Upper lobe of right lung (tissue), 1 donor: ENCODE measurements around the gene OCA2. TPM values are rescaled to one million over a fixed set of nuclear protein-coding genes. Genes with fewer than 3 reads are reported as not detected.
A peak's percentile ranks its signal among the peaks of the same experiment; 100 is the strongest.

ENCODE experiments used
- ATAC-seq: fragments of 200-7000 bp; cut with Tn5 transposase; one replicate; pipeline ENCODE4 v1.9.1; 2020; ENCODE audit warnings: mild to moderate bottlenecking, moderate library complexity
- DNase-seq: peaks from one replicate; pipeline ENCODE4 v3.0.0-alpha.2; 2020
- H3K27ac ChIP-seq: fragments of 200-600 bp; one replicate; pipeline ENCODE4 v1.8.0; 2022
- H3K27me3 ChIP-seq: fragments of 200-600 bp; one replicate; pipeline ENCODE4 v1.8.0; 2022; ENCODE audit warnings: mild to moderate bottlenecking
- H3K36me3 ChIP-seq: fragments of 200-600 bp; one replicate; pipeline ENCODE4 v1.8.0; 2022
- H3K4me1 ChIP-seq: fragments of 200-600 bp; one replicate; pipeline ENCODE4 v1.8.0; 2022
- H3K4me3 ChIP-seq: fragments of 200-600 bp; one replicate; pipeline ENCODE4 v1.8.0; 2022; ENCODE audit warnings: mild to moderate bottlenecking
- H3K9me3 ChIP-seq: fragments of 200-600 bp; one replicate; pipeline ENCODE4 v1.8.0; 2022
- intact Hi-C: fragments of 100-400 bp; cut with DNase I; formaldehyde crosslinking; loops from one replicate; pipeline ENCODE4 v1.11.0; 2022
- total RNA-seq: library from RNA; stranded (reverse); fragmentation: NEBNext Ultra II Directional; extraction: Animal tissue kit (Norgen Biotek cat#: 25700); gene quantifications from one replicate; pipeline ENCODE4 v1.2.1, GENCODE V29; 2021
- TF ChIP-seq, protein P1 (sequence below): fragments of 200-600 bp; IDR thresholded peaks from one replicate; pipeline ENCODE4 v1.8.0; 2022; ENCODE audit warnings: antibody characterized with exemption
- donor health status: DM: no; HTN: yes; CAD: no; lungs with severe emphysema.

OCA2 gene
- total RNA-seq, 1 donor from 2014 or later, result 0.55 TPM

DNA sequence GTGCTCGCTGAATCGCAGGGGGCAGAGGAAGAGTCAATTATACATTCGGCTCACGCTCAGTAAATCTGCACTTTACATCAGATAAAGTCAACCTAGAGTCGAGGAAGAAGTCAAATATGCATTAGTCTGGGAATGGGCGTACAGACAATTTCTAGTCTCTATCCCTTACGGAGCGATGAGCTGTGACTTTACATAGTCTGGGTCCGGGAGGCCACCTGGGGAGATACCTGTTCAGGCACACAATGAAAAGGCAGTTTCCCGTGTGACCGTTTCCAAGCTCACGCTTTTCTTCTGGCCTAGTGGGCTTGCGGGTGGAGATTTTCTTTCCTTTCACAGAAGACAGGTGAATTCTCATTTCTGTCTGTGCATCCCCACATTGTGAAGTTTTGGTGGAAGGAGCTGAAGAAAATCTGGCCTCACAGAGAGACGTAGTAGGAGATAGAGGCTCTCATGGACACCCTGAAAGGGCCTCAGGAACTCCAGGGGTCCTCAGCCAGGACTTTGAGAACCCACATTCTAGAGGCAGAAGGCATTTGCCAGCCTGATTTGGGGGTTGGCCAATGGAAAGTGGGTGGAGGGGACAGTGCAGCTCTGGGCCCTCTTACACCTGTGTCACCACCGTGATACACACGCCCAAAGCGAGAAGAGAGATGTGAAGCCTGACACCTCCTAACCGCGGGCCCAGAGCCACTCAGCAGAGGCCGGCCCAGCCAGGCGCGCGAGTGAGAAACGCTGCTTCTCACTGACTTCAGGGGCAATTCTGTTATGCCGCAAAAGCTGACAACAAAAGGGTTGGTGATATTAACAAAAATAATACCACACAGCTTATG, 10.7 kb upstream of the OCA2 start:
- TF ChIP-seq, protein P1, sequence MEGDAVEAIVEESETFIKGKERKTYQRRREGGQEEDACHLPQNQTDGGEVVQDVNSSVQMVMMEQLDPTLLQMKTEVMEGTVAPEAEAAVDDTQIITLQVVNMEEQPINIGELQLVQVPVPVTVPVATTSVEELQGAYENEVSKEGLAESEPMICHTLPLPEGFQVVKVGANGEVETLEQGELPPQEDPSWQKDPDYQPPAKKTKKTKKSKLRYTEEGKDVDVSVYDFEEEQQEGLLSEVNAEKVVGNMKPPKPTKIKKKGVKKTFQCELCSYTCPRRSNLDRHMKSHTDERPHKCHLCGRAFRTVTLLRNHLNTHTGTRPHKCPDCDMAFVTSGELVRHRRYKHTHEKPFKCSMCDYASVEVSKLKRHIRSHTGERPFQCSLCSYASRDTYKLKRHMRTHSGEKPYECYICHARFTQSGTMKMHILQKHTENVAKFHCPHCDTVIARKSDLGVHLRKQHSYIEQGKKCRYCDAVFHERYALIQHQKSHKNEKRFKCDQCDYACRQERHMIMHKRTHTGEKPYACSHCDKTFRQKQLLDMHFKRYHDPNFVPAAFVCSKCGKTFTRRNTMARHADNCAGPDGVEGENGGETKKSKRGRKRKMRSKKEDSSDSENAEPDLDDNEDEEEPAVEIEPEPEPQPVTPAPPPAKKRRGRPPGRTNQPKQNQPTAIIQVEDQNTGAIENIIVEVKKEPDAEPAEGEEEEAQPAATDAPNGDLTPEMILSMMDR, result no peak
- Histone ChIP-seq H3K27me3 (peaks cover 15% of the 10 kb centered on the region), H3K4me3 (no peak overlapping the region), H3K4me1 (peaks cover 15% of the 10 kb centered on the region), H3K27ac (no peak overlapping the region), H3K36me3 (peaks cover 37% of the 10 kb centered on the region), H3K9me3 (no peaks in the 10 kb centered on the region)
- no peak for DNase-seq
- no peak for ATAC-seq
- intact Hi-C loops, result no loop called here

DNA sequence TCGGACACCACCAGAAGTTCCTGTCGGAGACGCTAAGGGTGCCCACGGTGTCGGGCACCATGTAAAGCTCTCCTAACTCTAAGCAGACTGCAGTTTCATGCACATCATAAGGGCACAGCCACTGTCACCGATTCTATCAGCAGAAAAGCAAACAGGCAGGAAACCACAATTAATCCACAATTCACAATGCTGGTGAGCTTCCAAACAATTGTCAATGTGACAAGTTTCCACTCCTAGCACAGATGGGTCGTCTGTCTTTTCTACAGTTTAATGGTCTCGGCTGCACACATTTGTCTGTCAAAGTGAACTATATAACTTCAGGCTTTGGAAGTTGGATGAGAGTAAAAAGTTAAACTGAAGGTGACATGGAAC, 8.8 kb upstream of the OCA2 start:
- Histone ChIP-seq H3K4me1 (peaks cover 15% of the 10 kb centered on the region), H3K27ac (no peak overlapping the region), H3K36me3 (peaks cover 18% of the 10 kb centered on the region), H3K4me3 (no peak overlapping the region), H3K9me3 (no peaks in the 10 kb centered on the region), H3K27me3 (peaks cover 15% of the 10 kb centered on the region)
- DNase-seq (no peak), ATAC-seq (no peak)
- TF ChIP-seq, protein P1, result no peak
- intact Hi-C loops, result no loop called here

DNA sequence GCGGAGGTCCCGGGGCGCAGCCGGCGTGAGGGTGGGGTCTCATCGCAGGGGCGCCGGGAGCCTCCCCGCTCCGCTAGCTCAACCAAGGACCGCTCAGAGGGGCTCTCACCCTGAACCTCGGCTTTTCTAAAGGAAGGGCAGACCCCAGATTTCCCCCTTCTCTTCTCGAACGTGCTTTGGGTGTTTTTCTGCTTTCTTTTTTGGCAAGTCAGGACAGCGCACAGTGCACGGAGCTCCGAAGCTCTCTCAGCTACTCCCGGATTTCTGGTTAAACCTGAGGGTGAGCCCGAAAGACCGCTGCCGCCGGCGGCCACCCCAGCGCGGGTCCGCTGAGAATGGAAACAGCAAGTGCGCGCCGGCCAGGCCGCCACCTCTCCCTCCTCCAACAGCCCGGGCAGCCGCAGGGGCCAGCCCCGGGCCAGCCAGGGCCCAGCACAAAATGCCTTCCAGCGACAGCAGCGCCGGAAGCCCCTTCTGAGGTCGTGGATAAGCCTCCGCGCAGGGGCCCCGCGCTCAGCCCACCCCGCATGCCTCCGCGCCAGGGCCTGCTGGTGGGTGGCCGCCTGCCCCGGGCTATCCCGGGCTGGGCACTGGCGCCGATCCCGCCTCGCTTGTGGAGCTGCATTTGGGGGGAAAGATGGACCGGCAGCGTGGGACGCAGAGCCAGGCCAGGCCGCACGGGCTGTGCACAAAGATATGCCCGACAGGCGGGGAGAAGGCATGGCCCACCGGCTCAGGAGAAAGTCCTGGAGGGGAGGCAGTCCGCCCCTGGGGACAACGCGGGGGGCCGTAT, 8.2 kb upstream of the OCA2 start:
- H3K27me3 ChIP-seq, result peaks cover 15% of the 10 kb centered on the region
- H3K27ac ChIP-seq, result no peak overlapping the region
- peak; percentile 68 for DNase-seq

DNA sequence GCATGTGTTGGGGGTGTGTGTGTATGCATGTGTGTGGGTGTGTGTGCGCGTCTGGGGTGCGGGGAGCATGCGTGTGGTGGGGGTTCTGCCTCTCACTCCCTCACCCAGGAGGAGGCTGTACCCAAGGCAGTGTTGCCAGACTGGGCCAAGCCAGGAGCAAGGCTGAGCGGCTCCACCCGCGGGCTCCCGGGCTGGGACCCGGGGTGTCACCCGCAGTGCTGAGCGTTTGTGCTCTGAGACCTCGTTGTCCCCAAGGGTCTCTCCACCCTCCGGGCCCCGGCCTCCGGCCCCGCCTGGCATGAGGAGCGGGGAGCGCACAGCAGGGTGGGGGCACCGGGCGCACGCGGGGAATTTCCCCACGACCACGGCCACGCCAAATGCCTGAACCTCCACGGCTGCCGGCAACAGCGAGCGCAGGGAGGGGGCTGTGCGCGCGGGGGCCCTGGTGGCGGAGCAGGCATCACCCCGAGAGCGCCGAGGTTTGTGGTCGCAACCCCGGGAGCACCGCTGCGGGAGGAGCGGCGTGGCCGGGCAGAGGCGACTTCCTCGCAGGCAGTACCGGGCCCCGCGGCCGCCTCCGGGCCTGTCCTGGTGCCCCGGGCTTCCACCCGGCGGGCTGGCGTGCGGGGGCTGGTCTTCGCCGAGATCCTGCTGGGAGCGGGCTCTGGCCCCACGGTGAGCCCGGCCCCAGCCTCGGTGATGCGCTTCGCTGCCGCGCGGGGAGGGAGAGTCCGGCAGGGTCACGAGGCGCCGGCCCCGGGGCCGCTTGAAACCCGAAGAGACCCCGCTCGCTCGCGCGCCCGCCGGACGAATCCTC, 7.4 kb upstream of the OCA2 start:
- Histone ChIP-seq H3K27me3 (peaks cover 15% of the 10 kb centered on the region), H3K4me3 (peak overlapping the region; percentile 57), H3K9me3 (no peaks in the 10 kb centered on the region), H3K36me3 (peaks cover 4% of the 10 kb centered on the region), H3K4me1 (peaks cover 15% of the 10 kb centered on the region), H3K27ac (no peak overlapping the region)
- intact Hi-C loops, result no loop called here
- ATAC-seq (peak; percentile 36), DNase-seq (peak; percentile 65)
- TF ChIP-seq, protein P1, result no peak

More for the DNA sequence above, 8.2 kb upstream of the OCA2 start:
- H3K4me3 ChIP-seq, result peak overlapping the region; percentile 57
- TF ChIP-seq, protein P1, result no peak
- intact Hi-C loops, result no loop called here
- H3K36me3 ChIP-seq, result peaks cover 12% of the 10 kb centered on the region
- peak; percentile 43 for ATAC-seq
- H3K4me1 ChIP-seq, result peaks cover 15% of the 10 kb centered on the region
- H3K9me3 ChIP-seq, result no peaks in the 10 kb centered on the region

DNA sequence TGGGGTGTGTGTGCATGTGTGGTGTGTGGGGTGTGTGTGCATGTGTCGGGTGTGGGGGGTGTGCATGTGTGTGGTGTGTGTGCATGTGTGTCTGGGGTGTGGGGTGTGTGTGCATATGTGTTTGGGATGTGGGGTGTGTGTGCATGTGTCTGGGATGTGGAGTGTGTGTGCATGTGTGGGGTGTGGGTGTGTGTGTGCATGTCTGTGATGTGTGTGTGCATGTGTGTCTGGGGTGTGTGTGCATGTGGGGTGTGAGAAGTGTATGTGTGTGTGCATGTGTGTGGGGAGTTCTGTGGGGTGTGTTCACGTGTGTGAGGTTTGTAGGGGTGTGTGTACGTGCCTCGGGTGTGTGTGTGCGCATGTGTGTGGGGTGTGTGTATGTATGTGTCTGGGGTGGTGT, 6.7 kb upstream of the OCA2 start:
- Histone ChIP-seq H3K9me3 (no peaks in the 10 kb centered on the region), H3K27me3 (peaks cover 15% of the 10 kb centered on the region), H3K4me3 (no peak overlapping the region), H3K27ac (no peak overlapping the region), H3K4me1 (peaks cover 15% of the 10 kb centered on the region), H3K36me3 (no peaks in the 10 kb centered on the region)
- ATAC-seq, result no peak
- intact Hi-C loops, result no loop called here
- DNase-seq, result no peak
- TF ChIP-seq, protein P1, result no peak
